ENCODE results near the gene NRG3. TPM values are rescaled to one million over a fixed set of nuclear protein-coding genes. Genes with fewer than 3 reads are reported as not detected.
"Not testable (repeated sequence)": the region's sequence is repeated elsewhere in the genome, so short reads cannot be mapped to it uniquely, and the experiment has no call there.

NRG3 gene
- total and polyA plus RNA-seq, 2 donors (not counting 1 experiment from before 2014, with no cell fraction given), result 0.06 TPM; not detected in 1

DNA sequence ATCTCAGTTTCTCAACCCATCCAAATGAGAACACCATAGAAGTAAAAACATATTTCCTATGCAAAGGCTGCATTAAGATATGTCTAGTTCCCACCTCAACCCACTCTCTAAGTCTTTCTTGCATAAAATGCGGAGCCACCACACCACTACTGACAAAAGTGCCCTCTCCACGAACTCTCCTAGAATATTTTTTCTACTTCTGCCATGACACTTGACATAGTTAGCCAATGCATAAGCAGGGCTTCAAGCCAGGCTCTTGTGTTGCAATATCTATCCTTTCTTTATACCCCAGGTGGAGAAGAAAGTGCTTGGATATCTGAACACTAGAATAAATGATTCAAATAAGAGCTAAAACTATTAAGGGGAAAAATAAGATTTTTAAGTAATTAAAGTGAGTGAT lies 465.2 kb downstream of the NRG3 start:
- Mint-ChIP-seq H3K27ac (no peak overlapping the region), H3K4me3 (no peak overlapping the region), H3K4me1 (no peaks in the 10 kb centered on the region), H3K27me3 (no peaks in the 10 kb centered on the region), H3K9me3 (ENCODE audit: insufficient read depth) (peaks cover 13% of the 10 kb centered on the region)
- H3K36me3 ChIP-seq (replicated peaks in 1 of 2; ENCODE audit: control extremely low read depth in 1 of 2, control insufficient read depth in 1 of 2, extremely low read depth in 1 of 2, insufficient read depth in 2 of 2, low read length in 1 of 2), result no peaks in the 10 kb centered on the region
- no peaks in the 10 kb centered on the region for H3K4me1 ChIP-seq (ENCODE audit: control insufficient read depth in 2 of 2, insufficient read depth in 2 of 2, low read length in 2 of 2)
- no peaks in the 10 kb centered on the region for H3K27me3 ChIP-seq (replicated peaks in 1 of 4; ENCODE audit: control extremely low read depth in 1 of 4, control insufficient read depth in 3 of 4, insufficient read depth in 4 of 4, low read length in 3 of 4)
- no peak overlapping the region for H3K27ac ChIP-seq (ENCODE audit: low read length in 2 of 2)
- no peaks in the 10 kb centered on the region for H3K9me3 ChIP-seq (ENCODE audit: control extremely low read depth in 1 of 3, control insufficient read depth in 2 of 3, insufficient read depth in 1 of 3, low read length in 2 of 3)
- CTCF ChIA-PET, result no interaction called here
- TF ChIP-seq EZH2 (IDR thresholded peaks at IDR 0.05; ENCODE audit: borderline replicate concordance, insufficient read depth, low read depth, low read length, poor library complexity, severe bottlenecking) (no peak), CTCF (IDR thresholded peaks at IDR 0.05) (no peak)
- intact Hi-C loops (cut with micrococcal nuclease), result no loop called here
- no peak overlapping the region for H3K9ac ChIP-seq (ENCODE audit: low read length)
- no peak for DNase-seq
- H3K79me2 ChIP-seq (ENCODE audit: control insufficient read depth, insufficient read depth, low read length), result no peaks in the 10 kb centered on the region
- no peak overlapping the region for H3K4me2 ChIP-seq (replicated peaks; ENCODE audit: low read depth, low read length, poor library complexity, severe bottlenecking)
- 66% methylated on average over 2 of the region's 2 CpGs for WGBS (ENCODE audit: insufficient coverage)
- no peak overlapping the region for H3K4me3 ChIP-seq (ENCODE audit: control extremely low read depth in 1 of 5, extremely low read depth in 1 of 5, insufficient read depth in 1 of 5, low read depth in 2 of 5, low read length in 4 of 5)
- no peaks in the 10 kb centered on the region for H4K20me1 ChIP-seq (ENCODE audit: control insufficient read depth, insufficient read depth, low read length, poor library complexity, severe bottlenecking)
- POLR2A ChIA-PET, result no interaction called here
- no peak for ATAC-seq (ENCODE audit: low read depth)
- no peak overlapping the region for H2AFZ ChIP-seq (ENCODE audit: insufficient read depth, low read depth, low read length, poor library complexity, severe bottlenecking)

- H3K9ac ChIP-seq (ENCODE audit: low read length); H3K27me3 Mint-ChIP-seq; H3K27ac ChIP-seq (ENCODE audit: low read length in 2 of 2); H3K36me3 ChIP-seq (replicated peaks in 1 of 2; ENCODE audit: control extremely low read depth in 1 of 2, control insufficient read depth in 1 of 2, extremely low read depth in 1 of 2, insufficient read depth in 2 of 2, low read length in 1 of 2); H3K9me3 ChIP-seq (ENCODE audit: control extremely low read depth in 1 of 3, control insufficient read depth in 2 of 3, insufficient read depth in 1 of 3, low read length in 2 of 3); CTCF ChIA-PET; H4K20me1 ChIP-seq (ENCODE audit: control insufficient read depth, insufficient read depth, low read length, poor library complexity, severe bottlenecking); H3K9me3 Mint-ChIP-seq (ENCODE audit: insufficient read depth); ATAC-seq (ENCODE audit: low read depth); H3K27me3 ChIP-seq (replicated peaks in 1 of 4; ENCODE audit: control extremely low read depth in 1 of 4, control insufficient read depth in 3 of 4, insufficient read depth in 4 of 4, low read length in 3 of 4); intact Hi-C loops (cut with micrococcal nuclease); H3K4me3 Mint-ChIP-seq; H3K79me2 ChIP-seq (ENCODE audit: control insufficient read depth, insufficient read depth, low read length); H3K27ac Mint-ChIP-seq; H3K4me3 ChIP-seq (ENCODE audit: control extremely low read depth in 1 of 5, extremely low read depth in 1 of 5, insufficient read depth in 1 of 5, low read depth in 2 of 5, low read length in 4 of 5); H3K4me1 ChIP-seq (ENCODE audit: control insufficient read depth in 2 of 2, insufficient read depth in 2 of 2, low read length in 2 of 2); H2AFZ ChIP-seq (ENCODE audit: insufficient read depth, low read depth, low read length, poor library complexity, severe bottlenecking); POLR2A ChIA-PET; H3K4me1 Mint-ChIP-seq; H3K4me2 ChIP-seq (replicated peaks; ENCODE audit: low read depth, low read length, poor library complexity, severe bottlenecking); DNase-seq: not testable (repeated sequence)
- 99% methylated on average over 7 of the region's 26 CpGs for WGBS (ENCODE audit: insufficient coverage)
Observed at GRCh38 chr10:82349590-82349989, 474.6 kb downstream of the NRG3 start.
